NCI-H187 treated with DMSO at 0.1 percent for 48 hours (cell line): Measurements from ENCODE around the gene MMRN1.

Experiments
- DNase-seq: peaks from one replicate; lab custom pipeline; 2025; lab: John Stamatoyannopoulos, UW

The MMRN1 gene

DNA sequence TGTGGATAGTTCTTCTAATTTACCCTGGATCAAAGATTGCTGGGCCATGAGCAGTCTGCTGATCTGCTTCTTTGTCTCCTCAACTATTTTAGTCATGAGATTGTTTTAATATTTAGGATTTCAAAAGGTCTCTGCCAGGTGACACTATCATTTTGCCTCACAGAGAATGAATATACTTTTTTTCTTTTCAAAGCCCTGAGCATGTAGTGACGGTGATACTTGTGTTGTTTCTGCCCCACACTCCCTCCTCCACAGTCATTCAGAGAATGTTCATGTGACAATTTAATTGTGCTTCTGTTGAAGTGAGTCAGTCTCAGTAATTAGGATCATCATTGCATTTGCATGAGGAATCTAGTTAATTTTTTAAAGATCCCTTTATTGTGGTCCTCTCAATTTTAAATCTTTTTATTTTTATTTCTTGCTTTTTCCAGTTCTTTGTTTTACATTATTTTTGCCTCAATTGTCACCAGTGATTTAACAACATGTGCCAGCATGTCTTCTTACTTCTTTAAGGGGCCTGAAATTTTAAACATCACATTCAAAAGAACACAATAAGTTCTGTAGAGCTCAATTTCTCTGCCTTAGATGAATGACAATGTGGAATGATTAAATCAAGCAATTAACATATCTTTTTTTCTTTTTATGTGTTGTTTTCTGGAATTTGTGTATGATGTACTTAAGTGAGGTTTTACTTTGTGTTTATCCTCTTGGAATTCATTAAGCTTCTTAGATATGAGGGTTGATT, 12.3 kb downstream of the MMRN1 start:
- DNase-seq = no peak

DNA sequence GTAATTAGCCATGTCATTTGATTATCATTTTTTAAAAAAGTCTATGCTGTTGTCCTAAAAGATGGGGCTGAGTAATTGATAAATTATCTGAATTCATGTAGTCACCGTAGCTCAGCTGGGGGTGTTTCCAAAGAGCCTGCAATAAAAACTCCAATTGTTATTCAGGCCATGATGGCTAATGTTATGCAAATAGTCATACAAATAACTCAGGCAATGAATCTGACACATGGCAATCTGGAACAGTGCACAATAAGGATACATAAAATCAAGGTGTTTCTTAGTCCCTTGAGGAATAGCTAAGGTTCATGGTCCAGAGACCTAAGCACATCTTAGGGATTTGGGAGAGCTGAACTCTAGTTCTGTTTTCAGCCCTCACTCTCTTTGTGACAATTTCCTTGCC, 15.2 kb downstream of the MMRN1 start:
- DNase-seq = no peak

DNA sequence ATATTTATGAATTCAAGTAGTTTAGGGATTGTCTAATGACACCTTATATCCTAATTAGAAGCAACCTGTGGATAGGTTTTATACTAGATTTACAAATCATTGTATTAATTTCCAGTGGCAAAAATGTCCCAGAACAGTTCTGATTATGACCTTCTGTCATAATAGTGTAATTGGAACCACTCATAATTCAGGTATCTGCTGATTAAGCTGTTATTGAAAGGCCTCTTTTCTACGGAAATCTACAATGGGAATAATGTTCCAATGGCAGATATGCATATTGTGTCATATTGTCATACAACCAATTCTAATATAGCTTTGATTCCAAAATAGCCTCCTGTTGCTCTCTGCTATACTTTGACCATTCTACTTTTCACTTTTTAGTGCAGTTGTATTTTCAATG, 19.0 kb downstream of the MMRN1 start:
- DNase-seq = no peak

DNA sequence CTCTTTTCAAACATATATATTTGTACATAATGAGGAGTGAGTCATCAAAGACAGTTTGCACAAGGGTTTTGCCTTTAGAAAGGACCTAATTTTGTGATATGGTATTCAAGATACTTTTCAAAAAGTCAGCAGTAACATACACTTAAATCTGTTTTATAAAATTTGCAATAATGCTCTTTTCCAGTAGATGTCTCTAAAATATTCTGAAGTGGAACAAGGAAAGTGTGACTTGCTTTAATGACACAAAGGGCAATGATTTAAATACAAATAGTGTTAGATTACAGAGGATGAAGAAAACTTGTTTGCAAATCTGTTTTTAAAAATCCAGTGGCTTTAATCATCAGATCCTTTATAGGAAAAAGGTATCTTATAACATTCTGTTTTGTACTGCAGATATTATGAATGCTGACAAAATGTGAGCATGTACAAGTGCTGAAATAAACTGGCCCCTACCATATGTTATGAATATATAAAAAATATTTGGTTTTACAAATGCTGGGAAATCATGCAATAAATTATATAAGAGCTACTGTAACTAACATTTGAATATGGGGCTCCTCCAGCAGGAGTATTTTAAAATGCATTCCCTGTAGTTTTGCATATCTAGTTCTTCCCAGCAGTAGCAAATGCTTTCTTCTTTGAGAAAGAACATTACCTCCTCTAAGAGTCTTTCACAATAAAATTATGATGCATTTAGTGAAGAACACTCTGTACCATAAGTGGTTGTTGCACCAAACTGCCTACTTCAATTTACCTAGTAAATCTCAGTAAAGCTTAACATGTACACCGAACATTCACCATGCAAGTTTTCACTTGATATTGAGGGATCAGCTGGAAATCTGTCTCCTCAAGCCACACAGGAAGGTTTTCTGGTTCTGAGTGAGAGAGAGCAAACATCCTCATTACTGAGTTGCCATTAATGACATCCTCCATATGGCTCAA, 20.2 kb downstream of the MMRN1 start:
- DNase-seq = no peak

DNA sequence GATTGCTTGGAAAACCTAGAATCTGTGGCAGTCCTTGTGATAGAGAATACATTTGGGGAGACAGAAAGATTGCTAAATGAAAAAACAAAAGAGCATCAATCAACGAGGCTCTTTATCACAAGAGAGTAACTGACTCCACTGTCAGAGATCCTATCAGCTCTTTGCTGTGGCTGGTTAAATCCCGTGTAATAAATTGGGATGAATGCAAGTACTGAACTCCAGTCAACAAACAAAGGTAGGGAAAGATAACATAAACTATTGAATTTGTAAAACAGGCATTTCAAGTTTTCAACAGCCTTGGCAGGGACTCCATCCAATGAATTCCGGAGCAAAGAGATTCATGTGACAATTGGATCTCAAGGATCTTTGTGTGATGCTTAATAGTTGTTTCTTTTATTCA, 21.3 kb downstream of the MMRN1 start:
- no peak for DNase-seq

DNA sequence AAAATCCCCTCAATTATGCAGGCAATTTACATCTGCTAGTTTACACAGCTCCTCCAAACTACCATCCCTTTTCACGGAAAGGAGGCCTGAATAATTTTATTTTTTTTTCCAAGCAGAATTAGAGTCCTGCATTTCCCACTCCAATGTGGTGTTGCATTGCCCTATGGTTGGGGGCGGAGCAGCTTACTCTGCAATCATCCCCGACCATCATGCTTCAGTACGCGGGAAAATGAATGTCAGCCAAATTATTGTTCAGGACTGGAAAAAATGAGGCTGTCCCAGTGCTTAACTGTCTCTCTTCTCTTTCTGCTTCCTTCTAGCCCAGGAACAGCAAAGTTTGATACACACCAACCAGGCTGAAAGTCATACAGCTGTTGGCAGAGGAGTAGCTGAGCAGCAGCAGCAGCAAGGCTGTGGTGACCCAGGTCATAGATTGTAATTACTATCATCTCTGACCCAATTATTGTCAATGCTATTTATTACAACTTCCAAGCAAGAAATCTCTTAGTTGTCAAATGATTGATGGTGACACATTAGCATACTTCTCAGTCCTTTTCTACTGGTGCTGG, 28.3 kb downstream of the MMRN1 start:
- no peak for DNase-seq

DNA sequence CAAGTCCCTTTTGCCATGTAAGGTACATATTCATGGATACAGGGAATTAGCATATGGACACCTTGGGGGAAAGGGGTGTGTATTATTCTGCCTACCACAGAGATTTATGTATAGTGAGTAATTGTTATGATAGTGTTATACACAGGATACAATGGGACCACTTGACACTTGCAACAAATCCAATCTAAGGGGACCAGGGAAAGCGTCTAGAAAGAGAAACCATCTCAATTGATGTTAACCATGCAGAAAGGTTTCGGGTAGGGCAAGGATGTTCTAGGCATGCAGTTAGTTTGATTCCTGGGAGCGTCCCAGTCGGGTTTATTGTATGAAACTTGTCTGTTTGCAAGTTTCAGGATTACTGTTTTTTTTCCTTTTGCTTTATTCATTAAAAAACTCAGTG, 34.2 kb downstream of the MMRN1 start:
- DNase-seq = no peak

DNA sequence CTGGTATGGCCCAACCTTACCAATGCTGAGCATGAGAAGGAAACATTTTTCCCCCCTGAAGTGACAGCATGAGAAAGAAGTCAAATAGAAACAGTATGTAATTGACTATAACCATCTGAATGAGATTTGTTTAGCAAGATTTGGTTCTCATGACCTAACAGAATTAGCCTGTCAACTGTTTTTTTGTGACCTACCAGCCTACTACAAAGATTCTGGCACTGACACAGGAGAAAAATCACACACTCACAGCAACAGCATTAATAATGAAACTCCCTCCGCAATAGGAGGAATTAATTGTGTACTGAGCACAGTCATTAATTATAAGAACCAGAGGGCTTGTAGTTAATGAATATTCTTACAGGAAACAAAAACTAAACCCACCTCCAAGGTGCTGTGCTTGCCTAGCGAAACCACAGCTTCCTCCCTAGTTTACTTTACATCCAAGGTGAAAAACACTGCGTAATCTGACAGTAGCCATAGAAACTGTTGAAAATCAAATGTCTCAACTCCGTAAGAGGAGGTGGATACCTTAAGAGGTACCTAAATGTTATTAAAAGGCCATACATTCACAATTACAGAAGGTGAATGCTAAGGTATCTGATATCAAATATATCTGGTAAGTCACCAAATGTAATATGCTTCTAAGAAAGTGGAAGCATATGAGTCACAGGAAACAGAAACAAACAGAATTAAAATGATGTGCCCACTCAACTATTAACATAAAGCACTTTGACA, 34.9 kb downstream of the MMRN1 start:
- no peak for DNase-seq

DNA sequence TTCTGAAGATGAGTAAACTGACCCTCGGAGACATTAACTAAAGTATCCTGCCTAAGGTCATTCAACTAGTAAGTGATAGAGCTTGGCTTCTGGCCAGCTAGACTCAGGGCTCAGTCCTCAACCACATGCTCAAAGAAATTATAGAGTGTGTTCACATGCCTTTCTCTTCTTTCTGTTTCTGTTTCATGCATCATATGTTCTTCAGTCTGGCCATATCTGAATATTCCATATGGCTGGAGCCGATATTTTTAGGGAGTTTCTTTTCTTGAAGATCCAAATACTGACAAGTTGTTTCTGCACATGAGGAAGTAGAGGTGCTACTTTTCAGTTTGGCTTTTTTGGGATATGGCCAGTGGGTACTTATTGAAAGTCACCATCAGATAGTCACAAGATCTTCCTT, 44.9 kb downstream of the MMRN1 start:
- DNase-seq = no peak

DNA sequence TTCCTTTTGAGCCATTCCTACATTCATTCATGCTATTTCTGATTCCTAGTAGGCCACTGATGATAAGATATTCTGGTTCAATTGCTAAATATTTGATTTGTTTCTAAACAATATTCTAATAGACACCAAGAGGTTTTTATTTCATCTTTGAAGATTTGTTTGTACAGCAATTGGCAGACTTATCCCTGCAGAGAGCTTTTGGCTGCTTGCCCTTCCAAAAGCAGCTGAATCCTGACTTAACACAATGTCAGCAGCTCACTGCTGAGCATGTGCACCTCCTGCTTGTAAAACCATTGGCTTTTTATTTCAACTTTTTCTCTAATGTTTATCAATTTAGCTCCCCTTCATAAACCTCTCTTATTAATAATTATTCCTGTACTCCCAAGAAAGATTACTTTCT, 45.3 kb downstream of the MMRN1 start:
- DNase-seq = no peak

DNA sequence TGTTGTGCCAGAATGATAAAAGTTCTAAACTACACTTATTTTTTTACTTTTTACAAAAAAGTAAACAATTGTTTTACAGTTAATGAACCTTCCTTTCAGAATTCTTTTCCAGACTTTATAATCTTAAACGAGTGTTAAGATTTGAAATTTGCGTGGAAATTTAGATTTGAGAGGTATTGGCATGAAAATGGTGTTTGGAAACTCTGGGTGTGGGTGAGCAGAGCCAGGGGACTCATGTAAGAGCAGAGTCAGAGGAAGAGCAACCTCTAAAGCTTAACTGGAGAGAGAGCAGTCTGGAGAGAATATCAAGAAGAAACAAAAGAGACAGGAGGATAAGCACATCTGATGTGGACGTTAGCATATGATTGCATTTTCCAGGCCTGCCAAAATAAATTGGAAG, 48.2 kb downstream of the MMRN1 start:
- no peak for DNase-seq

DNA sequence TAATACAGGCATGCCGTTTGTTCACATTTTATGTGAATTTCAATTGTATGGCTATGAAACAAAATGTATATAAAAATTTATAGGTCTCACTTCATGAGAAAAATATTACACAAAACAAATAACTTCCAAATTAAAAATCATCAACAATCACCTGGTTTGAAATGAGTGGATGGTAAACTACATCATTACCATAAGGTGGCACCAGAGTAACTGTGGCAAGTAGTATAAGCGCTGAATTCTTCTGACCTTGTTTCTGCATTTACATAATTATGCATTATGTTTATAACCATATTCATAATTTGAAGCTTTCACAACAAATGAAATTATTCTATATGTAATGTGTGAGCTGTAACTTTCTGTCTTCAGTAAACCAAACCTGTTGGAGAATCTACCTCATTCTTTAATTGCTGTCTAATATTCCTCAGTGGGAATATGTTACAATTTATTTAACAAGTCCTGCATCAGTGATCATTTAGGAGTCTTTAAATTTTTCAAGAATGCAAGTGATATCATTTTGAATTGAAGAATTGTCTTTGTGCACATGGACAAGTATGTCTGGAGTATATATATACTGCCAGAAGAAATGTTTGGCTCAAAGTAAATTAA, 55.2 kb downstream of the MMRN1 start:
- no peak for DNase-seq

DNA sequence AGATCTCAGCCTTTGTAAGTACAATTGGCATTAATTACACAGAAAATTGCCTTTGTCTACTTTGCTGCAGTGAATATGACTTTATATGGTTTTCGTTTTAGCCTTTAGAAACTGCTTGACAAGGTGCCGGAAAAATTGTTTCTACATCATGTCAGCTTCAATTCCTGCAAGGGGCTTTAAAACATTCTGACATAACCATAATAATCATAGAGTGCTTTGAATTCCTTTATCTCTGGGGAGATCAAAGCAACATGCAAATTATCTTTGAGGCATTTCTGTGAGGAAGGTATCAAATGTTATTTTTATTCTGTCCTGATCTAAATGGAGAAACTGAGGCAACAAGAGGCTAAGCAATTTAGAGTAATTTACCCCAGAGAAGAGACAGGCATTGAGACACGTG, 57.8 kb downstream of the MMRN1 start:
- no peak for DNase-seq

DNA sequence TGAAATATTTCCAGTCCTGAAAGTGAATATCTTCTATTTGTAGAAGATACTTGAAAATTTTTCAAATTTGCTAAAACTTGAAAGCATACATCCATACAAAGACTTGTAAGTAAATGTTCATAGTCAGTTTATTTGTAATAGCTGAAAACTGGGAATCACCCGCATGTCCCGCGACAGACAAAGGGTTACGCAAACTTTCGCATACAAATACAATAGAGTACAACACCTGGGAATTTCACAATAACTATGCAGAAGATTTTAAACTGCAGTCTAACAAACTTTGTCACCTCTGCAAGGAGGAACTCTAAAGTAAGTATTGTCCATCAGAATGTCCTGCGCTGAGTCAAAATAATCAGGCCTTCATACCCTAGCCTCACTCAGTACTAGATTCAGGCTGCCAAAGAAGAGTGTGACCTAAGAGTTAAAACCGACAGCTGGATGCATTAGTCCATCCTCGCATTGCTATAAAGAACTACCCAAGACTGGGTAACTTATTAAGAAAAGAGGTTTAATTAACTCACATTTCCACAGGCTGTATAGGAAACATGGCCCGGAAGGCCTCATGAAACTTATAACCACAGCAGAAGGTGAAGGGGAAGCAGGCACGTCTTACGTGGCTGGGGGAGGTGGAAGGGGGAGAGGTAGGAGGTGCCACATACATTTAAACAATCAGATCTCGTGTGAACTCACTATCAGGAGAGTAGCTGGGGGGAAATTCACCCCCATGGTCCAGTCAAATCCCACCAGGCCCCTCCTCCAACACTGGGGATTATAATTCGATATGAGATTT, 60.4 kb downstream of the MMRN1 start:
- DNase-seq = no peak

DNA sequence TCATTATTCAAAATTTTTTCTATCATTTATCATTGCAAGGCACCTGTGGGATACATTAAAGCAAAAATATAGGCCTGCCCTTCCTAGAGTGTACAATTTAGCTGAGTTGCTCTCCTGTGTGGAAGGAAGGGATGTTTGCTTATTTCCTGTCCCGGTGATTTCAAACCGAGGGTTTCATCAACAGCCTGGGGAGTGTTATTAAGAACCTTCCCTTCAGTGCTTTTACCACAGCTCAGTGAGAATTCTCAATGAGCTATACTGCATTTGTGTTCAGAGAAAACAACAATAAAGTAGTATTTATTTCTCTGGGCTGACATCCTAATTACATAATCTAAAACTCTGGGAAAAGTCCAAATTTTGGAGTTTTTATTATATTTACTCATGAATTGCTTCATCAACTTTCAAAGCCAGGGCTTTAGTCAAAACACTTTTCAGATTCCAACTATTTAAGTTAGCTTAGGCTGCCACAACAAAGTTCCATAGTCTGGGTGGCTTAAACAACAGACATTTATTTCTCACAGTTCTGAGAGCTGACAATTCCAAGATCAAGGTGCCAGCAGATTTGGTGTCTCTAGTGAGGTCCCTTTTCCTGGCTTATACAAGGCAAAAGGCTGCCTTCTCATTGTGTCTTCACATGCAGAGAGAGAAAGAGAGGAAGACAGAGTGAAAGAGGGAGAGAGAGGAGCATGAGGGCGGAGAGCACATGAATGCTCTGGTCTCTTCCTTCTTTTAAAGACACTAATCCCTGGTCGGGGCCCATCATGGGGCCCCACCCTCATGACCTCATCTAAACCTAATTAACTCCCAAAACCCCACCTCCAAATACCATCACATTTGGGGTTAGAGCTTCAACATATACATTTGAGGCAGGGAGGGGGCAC, 62.6 kb downstream of the MMRN1 start:
- DNase-seq = no peak

DNA sequence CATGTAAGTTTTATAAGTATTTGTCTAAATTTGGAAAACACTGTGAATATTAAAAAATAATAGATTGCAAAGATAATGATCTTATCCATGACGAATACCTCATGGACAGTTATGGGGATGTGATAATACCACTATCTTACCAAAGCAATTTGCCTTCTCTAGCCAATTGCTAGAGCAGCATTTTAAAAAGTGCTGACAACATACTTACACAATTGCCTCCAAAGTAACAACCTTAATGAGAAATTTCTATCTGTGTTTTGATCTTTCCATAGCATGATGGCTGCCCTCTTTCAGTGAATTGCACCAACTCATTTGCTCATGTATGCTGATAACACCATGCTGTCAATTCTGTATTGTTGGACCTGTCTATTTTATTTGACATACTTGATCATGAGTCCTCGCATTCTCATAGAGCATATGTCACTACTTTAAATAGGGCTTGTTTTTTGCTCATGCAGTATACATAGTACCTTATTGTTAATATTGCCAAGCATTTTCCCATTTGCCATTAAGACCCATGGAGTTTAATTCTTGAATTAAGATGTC, 87.2 kb downstream of the MMRN1 start:
- DNase-seq = no peak

DNA sequence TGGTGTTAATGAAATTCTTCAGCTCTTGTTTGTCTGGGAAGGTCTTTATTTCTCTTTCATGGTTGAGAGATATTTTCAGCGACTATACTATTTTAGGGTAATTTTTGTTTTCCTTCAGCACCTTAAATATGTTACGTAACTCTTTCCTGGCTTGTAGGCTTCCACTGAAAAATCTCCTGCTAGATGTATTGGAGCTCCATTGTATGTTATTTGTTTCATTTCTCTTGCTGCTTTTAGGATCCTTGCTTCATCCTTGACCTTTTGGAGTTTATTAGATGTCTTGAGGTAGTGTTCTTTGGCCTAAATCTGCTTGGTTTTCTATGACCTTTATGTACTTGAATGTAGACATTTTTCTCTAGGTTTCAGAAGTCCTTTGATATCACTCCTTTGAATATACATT, 93.6 kb downstream of the MMRN1 start:
- DNase-seq = no peak

DNA sequence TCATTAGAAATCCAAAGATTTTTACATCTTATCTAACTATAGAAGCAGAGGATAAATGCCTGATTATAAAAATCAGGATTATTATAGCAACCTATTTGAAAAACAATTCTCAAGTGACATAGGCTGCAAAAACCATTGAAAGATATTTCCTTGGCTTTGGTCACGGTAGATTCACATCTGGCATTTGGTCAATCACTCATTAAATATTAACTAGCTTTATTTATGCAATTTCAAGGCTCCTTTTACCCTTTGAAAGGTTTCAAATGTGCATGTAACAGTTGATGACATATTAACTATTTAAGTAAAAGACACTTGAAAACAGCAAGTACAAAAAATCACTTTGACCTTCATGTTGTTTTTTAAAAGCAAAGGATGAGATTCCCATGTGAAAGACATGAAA, 98.1 kb downstream of the MMRN1 start:
- no peak for DNase-seq

DNA sequence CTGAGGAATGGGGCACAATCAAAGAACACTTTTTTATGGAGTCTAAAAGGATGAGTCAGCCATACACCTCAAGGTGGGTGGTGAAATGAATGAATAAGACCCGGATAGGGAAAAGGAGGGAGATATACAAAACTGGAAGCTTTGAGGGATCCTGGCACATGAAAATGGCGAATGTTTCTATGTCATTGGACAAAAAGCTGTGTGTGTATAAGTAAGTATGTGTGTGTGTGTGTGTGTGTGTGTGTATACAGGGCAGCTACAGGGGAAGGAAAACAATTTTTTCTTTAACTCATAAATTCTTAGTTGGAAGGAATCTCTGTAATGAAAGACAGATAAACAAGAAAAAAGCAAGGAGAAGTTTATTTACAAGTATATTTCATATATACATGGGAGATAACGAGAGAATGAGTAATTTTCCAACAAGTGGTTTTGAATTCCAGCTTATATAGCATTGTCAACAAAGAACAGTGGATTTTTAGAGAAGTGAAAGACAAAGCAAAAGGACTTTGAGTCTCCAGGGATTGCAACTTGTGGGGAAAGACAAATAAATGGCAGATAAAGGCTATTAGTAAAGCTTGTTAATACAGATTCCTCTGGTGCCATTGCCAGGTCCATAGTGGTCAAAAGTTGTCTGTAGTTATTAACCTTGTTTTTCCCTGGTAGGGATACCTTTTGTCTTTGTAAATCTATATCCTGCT, 99.7 kb downstream of the MMRN1 start:
- DNase-seq = no peak
